ENCODE measurements around the gene SPEF2. TPM values are rescaled to one million over a fixed set of nuclear protein-coding genes. Genes with fewer than 3 reads are reported as not detected.
A peak's percentile ranks its signal among the peaks of the same experiment; 100 is the strongest.
"Not testable (repeated sequence)": the region's sequence is repeated elsewhere in the genome, so short reads cannot be mapped to it uniquely, and the experiment has no call there.

The SPEF2 gene
- polyA plus RNA-seq, 1 donor (not counting 4 experiments of a cell fraction or from before 2014, with no cell fraction given): 1.6 TPM

- DNase-seq (ENCODE audit: low read depth, low spot score) (no peak), FAIRE-seq (no peak)
- Histone ChIP-seq H3K27ac (ENCODE audit: control insufficient read depth, insufficient read depth, low read length) (no peak overlapping the region), H3K36me3 (ENCODE audit: control insufficient read depth in 2 of 2, extremely low read depth in 1 of 2, insufficient read depth in 2 of 2, low read length in 2 of 2) (no peaks in the 10 kb centered on the region), H3K79me2 (ENCODE audit: control insufficient read depth, insufficient read depth, low read length) (no peaks in the 10 kb centered on the region), H3K27me3 (ENCODE audit: control insufficient read depth, extremely low read depth, insufficient read depth, low read length) (no peaks in the 10 kb centered on the region), H3K9me1 (ENCODE audit: control insufficient read depth, extremely low read depth, insufficient read depth, low read length) (no peaks in the 10 kb centered on the region), H2AFZ (ENCODE audit: control insufficient read depth, low read length) (peak overlapping the region; percentile 20), H3K4me1 (ENCODE audit: control insufficient read depth, extremely low read depth, insufficient read depth, low read length) (peaks cover 39% of the 10 kb centered on the region), H3K4me2 (ENCODE audit: control insufficient read depth, extremely low read depth, insufficient read depth, low read depth, low read length) (no peak overlapping the region), H3K4me3 (ENCODE audit: control insufficient read depth in 2 of 3, extremely low read depth in 1 of 3, insufficient read depth in 2 of 3, low read depth in 1 of 3, low read length in 3 of 3) (no peak overlapping the region), H3K9me3 (ENCODE audit: control insufficient read depth, low read depth, low read length) (no peaks in the 10 kb centered on the region), H4K20me1 (ENCODE audit: control insufficient read depth, extremely low read depth, insufficient read depth, low read length) (no peaks in the 10 kb centered on the region), H3K9ac (ENCODE audit: control insufficient read depth, extremely low read depth, insufficient read depth, low read length) (no peak overlapping the region)
- dilution Hi-C loops (cut with MboI; ENCODE audit: extremely low pct_ligation_motif_present, low sequenced_read_pairs): no loop called here
- TF ChIP-seq CTCF (optimal IDR thresholded peaks at IDR 0.05 in 1 of 3, IDR thresholded peaks at IDR 0.05 in 1 of 3, conservative IDR thresholded peaks at IDR 0.05 in 1 of 3; ENCODE audit: extremely low read depth in 1 of 3, insufficient read depth in 2 of 3, low read length in 3 of 3): no peak
- TF ChIP-seq EZH2 (IDR thresholded peaks at IDR 0.05; ENCODE audit: low read length): no peak
Measured at GRCh38 chr5:35854248-35854647, 236.6 kb downstream of the SPEF2 start.

- TF ChIP-seq EZH2 (IDR thresholded peaks at IDR 0.05; ENCODE audit: low read length) (no peak), CTCF (optimal IDR thresholded peaks at IDR 0.05 in 1 of 3, IDR thresholded peaks at IDR 0.05 in 1 of 3, conservative IDR thresholded peaks at IDR 0.05 in 1 of 3; ENCODE audit: extremely low read depth in 1 of 3, insufficient read depth in 2 of 3, low read length in 3 of 3) (no peak)
- Histone ChIP-seq H2AFZ (ENCODE audit: control insufficient read depth, low read length) (no peak overlapping the region), H3K9ac (ENCODE audit: control insufficient read depth, extremely low read depth, insufficient read depth, low read length) (no peak overlapping the region), H3K4me1 (ENCODE audit: control insufficient read depth, extremely low read depth, insufficient read depth, low read length) (peaks cover 42% of the 10 kb centered on the region), H3K4me2 (ENCODE audit: control insufficient read depth, extremely low read depth, insufficient read depth, low read depth, low read length) (no peak overlapping the region), H3K27me3 (ENCODE audit: control insufficient read depth, extremely low read depth, insufficient read depth, low read length) (no peaks in the 10 kb centered on the region), H3K36me3 (ENCODE audit: control insufficient read depth in 2 of 2, extremely low read depth in 1 of 2, insufficient read depth in 2 of 2, low read length in 2 of 2) (no peaks in the 10 kb centered on the region), H3K4me3 (ENCODE audit: control insufficient read depth in 2 of 3, extremely low read depth in 1 of 3, insufficient read depth in 2 of 3, low read depth in 1 of 3, low read length in 3 of 3) (no peak overlapping the region), H4K20me1 (ENCODE audit: control insufficient read depth, extremely low read depth, insufficient read depth, low read length) (no peaks in the 10 kb centered on the region), H3K79me2 (ENCODE audit: control insufficient read depth, insufficient read depth, low read length) (no peaks in the 10 kb centered on the region), H3K9me3 (ENCODE audit: control insufficient read depth, low read depth, low read length) (no peaks in the 10 kb centered on the region), H3K27ac (ENCODE audit: control insufficient read depth, insufficient read depth, low read length) (no peak overlapping the region), H3K9me1 (ENCODE audit: control insufficient read depth, extremely low read depth, insufficient read depth, low read length) (no peaks in the 10 kb centered on the region)
- no peak for DNase-seq (ENCODE audit: low read depth, low spot score)
- dilution Hi-C loops (cut with MboI; ENCODE audit: extremely low pct_ligation_motif_present, low sequenced_read_pairs): no loop called here
- FAIRE-seq: no peak
Measured at GRCh38 chr5:35855187-35855586, 237.5 kb downstream of the SPEF2 start.

- FAIRE-seq; H4K20me1 ChIP-seq (ENCODE audit: control insufficient read depth, extremely low read depth, insufficient read depth, low read length); H3K9me3 ChIP-seq (ENCODE audit: control insufficient read depth, low read depth, low read length); H3K27me3 ChIP-seq (ENCODE audit: control insufficient read depth, extremely low read depth, insufficient read depth, low read length); DNase-seq (ENCODE audit: low read depth, low spot score); H3K79me2 ChIP-seq (ENCODE audit: control insufficient read depth, insufficient read depth, low read length); H3K9me1 ChIP-seq (ENCODE audit: control insufficient read depth, extremely low read depth, insufficient read depth, low read length); dilution Hi-C loops (cut with MboI; ENCODE audit: extremely low pct_ligation_motif_present, low sequenced_read_pairs); H3K36me3 ChIP-seq (ENCODE audit: control insufficient read depth in 2 of 2, extremely low read depth in 1 of 2, insufficient read depth in 2 of 2, low read length in 2 of 2): not testable (repeated sequence)
- Histone ChIP-seq H3K4me2 (ENCODE audit: control insufficient read depth, extremely low read depth, insufficient read depth, low read depth, low read length) (peak overlapping the region; percentile 79), H3K4me3 (ENCODE audit: control insufficient read depth in 2 of 3, extremely low read depth in 1 of 3, insufficient read depth in 2 of 3, low read depth in 1 of 3, low read length in 3 of 3) (peak overlapping the region in 2 of 3 experiments; percentile 24), H2AFZ (ENCODE audit: control insufficient read depth, low read length) (peak overlapping the region; percentile 78), H3K4me1 (ENCODE audit: control insufficient read depth, extremely low read depth, insufficient read depth, low read length) (peaks cover 40% of the 10 kb centered on the region), H3K27ac (ENCODE audit: control insufficient read depth, insufficient read depth, low read length) (peak overlapping the region; percentile 87), H3K9ac (ENCODE audit: control insufficient read depth, extremely low read depth, insufficient read depth, low read length) (peak overlapping the region; percentile 45)
Measured at GRCh38 chr5:35856186-35856764, 238.6 kb downstream of the SPEF2 start.
